HG02763 (cell line): ENCODE data around the gene TYRO3.

Experiments
- ATAC-seq: cut with Tn5 transposase; IDR thresholded peaks from one replicate; pipeline ENCODE4 v1.9.1; 2021; ENCODE audit warnings: mild to moderate bottlenecking, moderate library complexity; ENCODE audit not compliant: unreplicated experiment

TYRO3 gene

DNA sequence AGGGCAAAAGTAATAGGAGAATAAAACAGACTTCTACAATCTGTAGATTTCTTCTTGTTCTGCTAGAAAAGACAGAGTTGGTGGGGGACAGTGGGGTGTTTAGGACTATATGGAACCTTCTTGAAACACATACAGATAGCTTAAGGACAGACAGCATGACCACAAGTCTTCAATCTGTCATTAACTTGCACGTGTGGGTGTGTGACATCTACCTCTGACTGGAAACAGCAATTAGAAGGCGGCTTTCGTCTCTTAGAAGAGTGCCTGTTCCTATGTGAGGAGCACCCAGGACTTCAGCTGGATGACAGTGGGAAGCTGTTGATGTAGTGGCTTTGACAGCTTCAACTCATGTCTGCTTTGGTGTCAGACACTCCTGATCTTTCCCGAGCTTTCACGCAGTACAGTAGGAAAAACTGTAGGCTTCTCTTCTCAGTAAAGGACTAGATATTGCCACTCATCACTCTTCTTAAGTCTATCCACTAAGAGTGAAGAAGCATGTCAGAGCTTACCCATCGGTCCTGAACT is 44.5 kb downstream of the TYRO3 start:
- ATAC-seq = no peak

DNA sequence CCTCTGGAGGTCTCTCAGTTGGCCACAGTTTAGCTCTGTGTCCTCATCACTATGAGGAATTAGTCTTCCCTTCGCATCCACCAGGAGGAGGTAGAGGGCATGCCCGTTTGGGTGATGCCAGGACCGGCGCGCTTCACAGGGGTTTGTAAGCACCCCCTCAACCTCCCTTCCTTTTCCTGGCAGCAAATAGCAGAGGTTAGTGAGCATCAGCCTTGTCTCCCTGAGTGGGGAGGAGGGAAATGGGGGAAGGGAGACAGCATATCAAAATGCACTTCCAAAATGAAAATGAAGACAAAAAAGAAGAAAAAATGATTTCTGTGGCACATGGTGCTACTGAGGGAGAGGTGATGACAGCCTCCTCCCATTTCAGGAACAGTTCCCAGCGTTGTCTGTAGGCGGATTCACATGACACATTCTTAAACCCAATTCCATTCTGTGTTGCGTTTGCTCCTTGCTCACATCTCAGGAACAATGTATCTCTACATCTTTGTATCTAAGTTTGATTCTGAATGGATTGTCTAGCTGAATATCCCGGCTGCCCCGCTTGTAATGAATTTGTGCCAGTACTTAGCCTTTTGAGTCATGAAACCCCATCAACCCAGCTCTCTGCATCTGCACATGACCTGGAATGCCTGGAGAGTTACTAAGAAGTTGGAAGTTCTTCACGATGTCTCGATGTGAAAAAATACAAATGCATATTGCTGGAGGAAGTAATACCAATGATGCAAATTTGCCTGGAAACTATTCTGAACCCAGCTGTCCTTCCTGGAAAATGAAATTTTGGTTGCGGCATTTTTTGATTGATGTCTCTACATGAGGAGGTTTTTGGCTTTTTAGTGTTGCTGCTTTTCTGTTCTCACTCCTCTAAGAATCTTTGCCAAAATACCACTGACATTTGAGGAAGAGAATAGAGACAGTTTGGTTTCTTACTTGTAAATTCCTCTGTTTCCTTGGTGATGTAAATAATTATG is 45.2 kb downstream of the TYRO3 start:
- ATAC-seq = no peak

DNA sequence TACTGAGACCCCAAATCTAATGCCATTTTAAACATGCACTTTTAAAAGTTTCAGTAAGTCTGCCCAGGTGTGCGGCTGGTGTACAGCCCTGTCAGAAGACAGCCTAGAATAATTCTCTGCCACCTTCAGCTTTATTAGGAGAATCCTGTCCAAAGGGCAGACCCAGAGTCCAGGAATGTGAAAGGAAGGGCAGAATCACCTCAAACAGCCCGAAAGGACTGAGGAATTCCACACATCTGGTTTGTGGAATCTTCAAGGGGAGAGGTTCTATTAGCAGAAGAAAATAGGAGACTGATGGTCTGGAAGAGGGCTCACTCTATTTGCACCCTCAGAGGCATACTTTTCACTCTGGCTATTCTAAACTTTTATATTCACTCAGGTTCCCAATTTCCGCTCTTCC is 46.6 kb downstream of the TYRO3 start:
- no peak for ATAC-seq

DNA sequence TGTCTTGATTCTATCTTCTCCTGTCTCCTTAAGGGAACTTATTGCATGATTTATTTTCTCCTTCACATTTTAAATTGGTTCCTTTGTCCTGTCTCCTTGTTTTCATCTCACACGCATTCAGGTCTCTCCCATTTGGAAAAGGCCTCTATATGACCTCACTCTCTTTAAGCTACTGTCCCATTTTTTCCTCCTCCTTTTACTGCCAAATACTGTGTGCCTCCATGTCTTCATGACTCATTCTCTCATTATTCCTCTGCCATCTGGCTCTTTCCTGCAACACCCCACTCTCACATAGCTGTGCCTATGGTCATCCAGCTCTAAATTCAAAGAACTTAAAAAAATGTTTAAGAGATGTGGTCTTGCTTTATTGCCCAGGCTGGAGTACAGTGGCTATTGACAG is 48.0 kb downstream of the TYRO3 start:
- ATAC-seq = no peak

DNA sequence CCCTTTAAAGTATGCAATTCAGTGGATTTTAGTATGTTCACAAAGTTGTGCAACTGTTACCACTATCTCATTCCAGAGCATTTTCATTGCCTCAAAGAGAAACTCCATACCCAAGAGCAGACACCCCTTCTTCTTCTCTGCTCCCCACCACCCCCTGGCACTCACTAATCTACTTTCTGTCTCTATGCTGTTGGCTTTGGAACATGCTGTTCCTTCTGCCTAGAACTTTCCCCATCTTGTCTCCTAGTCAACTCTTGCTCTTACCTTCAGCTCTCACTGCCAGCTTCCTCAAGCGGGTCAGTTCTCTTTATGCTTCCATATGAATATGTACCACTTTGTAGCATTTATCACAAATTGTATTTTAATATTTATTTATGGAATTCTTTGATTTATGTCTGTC is 50.1 kb downstream of the TYRO3 start:
- ATAC-seq = no peak

DNA sequence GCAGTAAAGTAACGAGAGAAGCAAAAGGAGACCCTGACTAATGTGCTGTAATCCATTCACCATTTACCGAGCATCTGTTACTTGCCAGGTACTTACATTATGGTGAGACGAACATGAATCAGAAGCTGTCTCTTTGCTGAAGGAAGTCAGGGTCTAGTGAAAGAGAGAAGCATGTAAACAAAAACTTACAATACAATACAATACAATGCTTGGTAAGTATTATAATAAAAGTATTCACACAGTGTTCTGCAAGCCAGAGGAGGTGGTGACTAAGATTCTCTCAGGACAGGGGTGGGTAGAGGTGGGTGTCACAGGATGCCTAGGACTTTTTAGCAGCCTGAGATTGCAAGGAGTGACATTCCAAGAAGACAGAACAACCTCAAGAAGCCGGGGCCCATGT is 51.0 kb downstream of the TYRO3 start:
- no peak for ATAC-seq

DNA sequence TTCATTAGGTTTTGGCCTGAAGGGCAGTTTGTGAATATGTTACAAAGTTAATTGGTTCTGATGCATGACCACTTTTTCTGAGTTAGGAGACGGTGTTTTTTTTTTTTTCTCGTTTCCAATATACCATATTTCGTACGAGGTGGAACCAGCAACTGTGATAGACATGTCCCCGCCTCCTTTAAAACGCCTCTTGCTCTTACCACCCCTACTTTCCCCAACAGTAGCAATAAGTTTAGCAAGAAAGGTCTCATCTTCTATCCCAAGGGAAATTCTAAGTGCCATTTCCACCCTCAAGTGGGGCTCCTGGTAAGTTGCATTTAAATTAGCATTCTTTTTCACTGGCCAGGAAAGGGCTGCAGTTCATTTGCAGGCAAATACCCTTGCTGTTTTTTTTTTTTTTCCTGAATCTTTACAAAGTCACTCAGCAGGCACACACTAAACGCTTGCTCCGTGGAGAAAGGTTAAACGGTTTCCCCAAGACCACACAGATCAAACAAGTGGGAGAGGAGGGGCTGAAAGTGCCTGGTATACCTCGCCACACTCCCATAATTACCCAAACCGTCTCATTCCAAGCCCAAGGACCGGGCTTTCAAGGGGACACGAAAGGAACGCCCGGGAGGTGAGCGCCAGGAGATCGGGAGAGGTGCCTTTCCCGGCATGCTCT is 61.7 kb downstream of the TYRO3 start:
- no peak for ATAC-seq

DNA sequence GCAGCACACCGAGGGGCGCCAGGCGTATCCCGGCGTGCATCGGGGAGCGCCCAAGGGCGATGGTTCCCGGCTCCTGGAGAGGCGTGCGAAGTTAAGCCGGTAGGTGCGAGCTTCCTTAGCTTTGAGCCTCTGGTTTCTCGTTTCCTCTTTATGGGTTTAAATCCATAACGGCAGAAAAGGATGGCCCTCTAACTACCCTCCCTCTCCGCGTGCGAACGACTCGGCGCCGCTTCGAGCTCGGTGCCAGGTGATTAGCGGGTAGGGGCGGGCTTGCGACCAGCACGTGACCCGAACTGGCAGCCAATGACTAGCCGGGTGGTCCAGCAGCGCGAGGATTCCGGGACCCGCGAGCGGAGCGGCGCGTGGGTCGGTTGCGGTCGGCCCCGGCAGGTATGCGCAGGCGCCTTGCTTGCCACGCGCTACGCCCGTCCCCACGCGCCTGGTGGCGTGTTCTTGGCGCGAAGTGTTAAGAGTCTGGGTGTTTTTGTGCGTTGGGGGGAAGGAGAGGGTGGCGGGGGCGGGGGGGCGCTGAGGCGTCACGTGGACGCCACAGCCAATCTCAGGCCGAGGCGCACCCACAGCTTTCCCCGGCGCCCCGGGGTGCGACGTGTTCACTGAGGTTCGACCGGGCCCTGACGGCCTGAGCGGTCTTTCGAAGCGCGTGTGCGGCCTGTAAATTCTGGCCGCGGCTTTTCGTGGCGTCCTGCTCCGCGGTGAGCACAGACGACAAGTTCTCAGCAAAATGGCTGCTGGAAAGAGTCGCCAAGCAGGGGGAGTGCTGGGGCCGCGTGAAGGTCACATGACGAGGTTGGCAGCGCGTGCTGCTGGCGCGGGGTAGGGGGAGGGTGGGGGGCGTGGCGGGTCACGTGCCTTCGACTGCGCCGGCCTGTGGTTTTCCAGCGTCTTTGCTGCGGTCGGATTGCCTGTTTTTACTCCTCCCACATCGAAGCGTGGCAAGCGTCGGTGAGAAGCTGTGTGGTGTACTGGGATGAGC is 62.5 kb downstream of the TYRO3 start:
- peak; percentile 45 for ATAC-seq

DNA sequence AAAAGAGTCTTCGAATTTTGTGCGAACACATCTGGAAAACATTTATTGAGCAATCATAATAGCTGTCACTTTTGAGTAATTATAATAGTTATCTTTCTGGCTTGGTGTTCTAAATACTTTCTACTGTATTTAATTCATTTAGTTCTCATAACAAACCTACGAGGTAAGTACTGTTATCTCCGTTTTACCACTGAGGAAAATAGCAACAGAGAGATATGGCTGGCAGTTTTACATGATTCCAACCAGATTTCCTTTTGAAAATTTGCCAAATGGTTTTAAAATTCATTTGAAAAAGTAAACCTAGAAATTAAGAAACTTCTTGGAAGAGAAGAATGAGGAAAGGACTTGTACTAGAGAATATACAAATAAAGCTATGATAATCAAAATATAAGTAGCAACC is 63.9 kb downstream of the TYRO3 start:
- no peak for ATAC-seq

DNA sequence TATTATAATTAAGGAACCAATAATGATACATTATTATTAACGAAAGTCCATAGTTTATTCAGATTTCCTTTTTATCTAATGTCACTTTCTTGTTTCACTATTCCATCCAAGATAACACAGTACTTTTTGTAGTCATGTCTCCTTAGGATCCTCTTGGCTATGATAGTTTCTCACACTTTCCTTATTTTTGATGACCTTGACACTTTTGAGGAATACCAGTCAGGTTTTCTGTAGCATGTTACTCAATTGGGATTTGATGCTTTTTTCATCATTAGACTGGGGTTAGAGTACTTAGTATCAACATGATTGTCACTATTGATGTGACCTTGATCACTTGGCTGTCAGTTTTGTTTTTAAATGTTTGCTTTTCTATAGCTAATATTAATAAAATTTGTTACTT is 68.2 kb downstream of the TYRO3 start:
- ATAC-seq = no peak

DNA sequence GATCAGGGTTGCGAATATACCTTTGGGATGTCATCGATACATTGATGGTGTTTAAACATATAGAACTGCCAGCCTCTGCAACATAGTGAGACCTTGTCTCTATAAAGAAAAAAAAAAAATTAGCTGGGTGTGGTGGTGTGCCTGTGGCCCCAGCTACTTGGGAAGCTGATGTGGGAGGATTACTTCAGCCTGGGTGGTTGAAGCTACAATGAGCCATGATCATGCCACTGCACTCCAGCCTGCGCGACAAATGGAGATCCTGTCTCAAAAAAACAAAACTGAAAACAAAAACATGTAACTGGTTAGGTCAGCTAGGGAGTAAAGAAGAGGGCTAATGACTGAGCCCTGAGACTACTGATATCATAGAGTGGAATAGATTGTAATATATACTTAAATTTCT is 70.5 kb downstream of the TYRO3 start:
- no peak for ATAC-seq

DNA sequence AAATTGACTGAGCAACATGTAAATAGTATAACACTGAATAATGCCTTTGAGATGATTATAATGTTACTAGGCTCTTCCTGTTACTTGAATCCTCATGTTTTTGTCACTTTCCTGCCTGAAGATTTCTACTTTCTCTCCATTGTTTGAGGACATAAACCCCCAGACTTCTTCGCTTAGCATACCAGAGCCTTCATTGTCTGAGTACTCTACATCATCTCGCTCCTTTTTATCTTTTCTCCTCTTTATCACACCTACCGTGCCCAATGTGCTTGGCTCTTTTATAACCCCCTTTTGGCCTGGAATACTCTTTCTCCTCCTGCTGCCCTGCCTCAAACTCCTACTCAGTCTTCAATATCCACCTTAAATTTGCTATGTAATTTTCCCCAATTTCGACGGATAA is 70.9 kb downstream of the TYRO3 start:
- no peak for ATAC-seq

DNA sequence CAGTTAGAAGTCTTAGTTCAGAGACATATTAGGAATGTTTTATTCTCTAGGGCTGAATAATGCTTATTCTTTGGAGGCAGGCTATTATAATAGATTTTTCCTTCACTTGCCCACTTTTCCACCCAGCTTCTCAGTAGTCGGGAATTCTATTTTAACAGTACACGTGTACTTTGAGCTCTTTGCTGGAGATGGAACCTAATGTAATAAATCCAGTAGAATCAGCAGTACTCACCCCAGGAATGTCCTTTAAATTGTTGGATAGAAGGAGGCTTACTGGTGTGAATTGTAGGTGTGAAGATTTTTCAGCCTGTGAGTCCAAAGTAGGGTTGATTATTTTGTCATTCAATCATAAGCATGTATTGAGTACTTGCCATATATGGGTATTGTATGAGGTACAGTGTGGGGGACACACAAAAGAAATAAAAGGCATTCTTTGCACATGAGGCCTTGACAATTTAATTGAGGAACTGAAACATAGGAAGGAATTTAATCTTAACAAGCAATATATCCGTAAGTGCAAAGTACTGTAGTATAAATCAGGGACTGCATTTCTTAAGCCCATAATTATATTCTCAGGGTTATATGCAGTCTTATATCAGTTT is 71.7 kb downstream of the TYRO3 start:
- ATAC-seq = no peak

DNA sequence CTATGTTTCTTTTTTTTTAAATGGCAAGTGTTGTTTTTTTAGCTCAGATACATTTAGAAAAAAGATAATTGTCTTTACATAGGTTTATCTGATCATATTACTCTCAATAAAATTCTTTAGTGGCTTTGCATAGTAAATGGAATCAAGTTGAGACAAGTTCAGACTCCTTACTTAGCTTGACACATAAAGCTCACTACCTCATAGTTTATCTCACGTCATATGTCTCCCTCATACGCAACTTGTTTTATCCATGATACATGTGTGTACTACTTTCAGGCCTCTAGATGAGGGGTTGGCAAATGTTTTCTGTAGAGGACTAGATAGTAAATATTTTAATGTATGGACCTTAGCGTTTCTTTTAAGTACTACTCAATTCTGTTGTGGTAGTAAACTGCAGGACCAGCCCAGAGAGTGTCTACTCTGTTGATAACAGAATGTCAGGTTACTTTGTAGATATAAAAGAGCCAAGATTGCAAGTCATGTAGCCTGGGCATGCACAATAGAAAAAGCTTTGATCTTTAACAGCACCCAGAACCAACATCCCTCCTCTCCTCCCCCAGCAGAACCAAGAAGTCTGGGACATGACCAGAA is 73.0 kb downstream of the TYRO3 start:
- ATAC-seq = no peak
